IMR-90 (cell line): Measurements from ENCODE around the gene WNT6.

Experiments used
- BHLHE40 ChIP-seq: fragments of 150-350 bp; IDR thresholded peaks from 2 replicates; pipeline ENCODE4 v1.6.1; 2016; ENCODE audit warnings: mild to moderate bottlenecking, low read depth, low read length
- CEBPB ChIP-seq: IDR thresholded peaks from 2 replicates; pipeline ENCODE4 v1.6.1; 2012; ENCODE audit warnings: low read depth, low read length, improper control_type of control experiment
- POLR2A ChIP-seq: IDR thresholded peaks from 2 replicates; pipeline ENCODE4 v1.6.1; 2012; ENCODE audit warnings: mild to moderate bottlenecking, low read depth, low read length
- RFX5 ChIP-seq: IDR thresholded peaks from 2 replicates; pipeline ENCODE4 v1.8.0; 2012; ENCODE audit warnings: low read depth, mild to moderate bottlenecking, low read length, moderate library complexity
- TF ChIP-seq, protein P1 (sequence below): conservative IDR thresholded peaks from 2 replicates; pipeline ENCODE4 v1.5.1; 2012; ENCODE audit warnings: mild to moderate bottlenecking, low read depth, low read length, improper control_type of control experiment
- TF ChIP-seq, protein P2 (sequence below): fragments of 150-350 bp; IDR thresholded peaks from 2 replicates; pipeline ENCODE4 v1.6.1; 2017; ENCODE audit warnings: mild to moderate bottlenecking, antibody characterized with exemption, low read length, low read depth

- TF ChIP-seq, protein P1, sequence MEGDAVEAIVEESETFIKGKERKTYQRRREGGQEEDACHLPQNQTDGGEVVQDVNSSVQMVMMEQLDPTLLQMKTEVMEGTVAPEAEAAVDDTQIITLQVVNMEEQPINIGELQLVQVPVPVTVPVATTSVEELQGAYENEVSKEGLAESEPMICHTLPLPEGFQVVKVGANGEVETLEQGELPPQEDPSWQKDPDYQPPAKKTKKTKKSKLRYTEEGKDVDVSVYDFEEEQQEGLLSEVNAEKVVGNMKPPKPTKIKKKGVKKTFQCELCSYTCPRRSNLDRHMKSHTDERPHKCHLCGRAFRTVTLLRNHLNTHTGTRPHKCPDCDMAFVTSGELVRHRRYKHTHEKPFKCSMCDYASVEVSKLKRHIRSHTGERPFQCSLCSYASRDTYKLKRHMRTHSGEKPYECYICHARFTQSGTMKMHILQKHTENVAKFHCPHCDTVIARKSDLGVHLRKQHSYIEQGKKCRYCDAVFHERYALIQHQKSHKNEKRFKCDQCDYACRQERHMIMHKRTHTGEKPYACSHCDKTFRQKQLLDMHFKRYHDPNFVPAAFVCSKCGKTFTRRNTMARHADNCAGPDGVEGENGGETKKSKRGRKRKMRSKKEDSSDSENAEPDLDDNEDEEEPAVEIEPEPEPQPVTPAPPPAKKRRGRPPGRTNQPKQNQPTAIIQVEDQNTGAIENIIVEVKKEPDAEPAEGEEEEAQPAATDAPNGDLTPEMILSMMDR, result no peak
- TF ChIP-seq POLR2A (no peak), CEBPB (no peak), BHLHE40 (no peak), RFX5 (no peak)
- TF ChIP-seq, protein P2, sequence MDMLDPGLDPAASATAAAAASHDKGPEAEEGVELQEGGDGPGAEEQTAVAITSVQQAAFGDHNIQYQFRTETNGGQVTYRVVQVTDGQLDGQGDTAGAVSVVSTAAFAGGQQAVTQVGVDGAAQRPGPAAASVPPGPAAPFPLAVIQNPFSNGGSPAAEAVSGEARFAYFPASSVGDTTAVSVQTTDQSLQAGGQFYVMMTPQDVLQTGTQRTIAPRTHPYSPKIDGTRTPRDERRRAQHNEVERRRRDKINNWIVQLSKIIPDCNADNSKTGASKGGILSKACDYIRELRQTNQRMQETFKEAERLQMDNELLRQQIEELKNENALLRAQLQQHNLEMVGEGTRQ, result no peak
Measured at GRCh38 chr2:218878486-218878885, 18.9 kb downstream of the WNT6 start.
